MM.1S (cell line): Measurements from ENCODE around the gene MRPL54.

ENCODE experiments used
- CTCF ChIP-seq: fragments of 300-600 bp; sonication (generic); IDR thresholded peaks from 2 replicates; pipeline ENCODE4 v1.5.1; 2016; ENCODE audit warnings: antibody characterized with exemption, low read length, mixed read lengths
- EZH2 ChIP-seq: fragments of 300-600 bp; sonication (generic); optimal IDR thresholded peaks from 2 replicates; pipeline ENCODE3; 2017; ENCODE audit warnings: low read depth, mild to moderate bottlenecking, antibody characterized with exemption, low read length, mixed read lengths

DNA sequence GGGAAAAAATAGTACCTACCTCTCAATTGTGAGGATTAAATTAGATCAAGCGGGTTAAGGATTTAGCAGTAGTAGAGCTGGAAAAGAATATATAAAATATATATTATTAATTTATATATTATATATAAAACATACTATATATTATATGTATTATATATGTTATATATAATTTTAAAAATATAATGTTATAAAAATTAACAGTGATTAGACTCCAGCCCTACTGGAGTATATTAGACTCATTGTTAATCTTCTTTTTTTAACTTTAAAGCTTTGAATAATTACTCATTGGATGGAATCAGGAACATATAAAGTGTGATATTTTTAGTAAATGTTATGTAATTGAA is 380 bp upstream of the MRPL54 start:
- TF ChIP-seq CTCF (no peak), EZH2 (no peak)
